Stimulated activated CD4-positive, alpha-beta T cell treated with anti-CD3 and anti-CD28 coated beads, Interleukin-1b, Interleukin-23, amount 100 ng/mL, for 24 hours (primary cell): ENCODE data around the gene RPL5.

Source experiments
- DNase-seq, 4 experiments: peaks; one replicate each; pipeline ENCODE4 v3.0.0-alpha.2; 2020; ENCODE audit warnings: low read depth in 4 of 4, low spot score in 1 of 4

The RPL5 gene

DNA sequence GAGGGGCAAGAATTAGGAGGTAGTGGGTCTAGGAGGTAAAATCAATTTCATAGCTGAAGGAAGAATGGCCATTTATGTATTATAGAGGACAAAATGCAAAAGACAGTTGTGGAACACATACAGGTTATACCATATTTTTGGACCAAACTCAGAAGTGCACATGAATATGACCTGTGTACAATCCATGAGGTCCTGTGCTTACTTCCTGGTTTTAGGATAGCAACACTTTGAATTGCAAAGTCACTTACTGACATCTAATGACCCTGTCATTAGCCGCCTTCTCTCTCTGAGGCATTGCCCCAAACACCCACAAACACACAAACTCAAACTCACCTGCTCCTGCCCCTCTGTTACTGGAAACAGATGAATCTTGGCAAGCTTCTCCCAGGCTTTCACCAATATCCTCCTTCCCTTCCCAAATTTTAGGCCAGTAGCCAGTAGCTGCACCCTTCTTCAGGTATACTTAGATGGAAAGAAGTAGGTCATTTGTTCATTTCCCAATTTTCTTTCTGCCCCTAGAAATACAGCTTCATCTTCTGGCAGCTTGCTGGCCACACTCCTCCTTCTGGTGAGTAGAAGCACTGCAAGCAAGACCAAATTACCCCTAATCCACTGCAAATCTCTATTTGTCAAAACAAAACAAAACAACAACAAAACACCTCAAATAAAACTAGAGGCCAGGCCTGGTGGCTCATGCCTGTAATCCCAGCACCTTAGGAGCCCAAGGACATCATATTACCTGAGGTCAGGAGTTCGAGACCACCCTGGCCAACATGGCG, 13.7 kb upstream of the RPL5 start:
- no peak for DNase-seq

DNA sequence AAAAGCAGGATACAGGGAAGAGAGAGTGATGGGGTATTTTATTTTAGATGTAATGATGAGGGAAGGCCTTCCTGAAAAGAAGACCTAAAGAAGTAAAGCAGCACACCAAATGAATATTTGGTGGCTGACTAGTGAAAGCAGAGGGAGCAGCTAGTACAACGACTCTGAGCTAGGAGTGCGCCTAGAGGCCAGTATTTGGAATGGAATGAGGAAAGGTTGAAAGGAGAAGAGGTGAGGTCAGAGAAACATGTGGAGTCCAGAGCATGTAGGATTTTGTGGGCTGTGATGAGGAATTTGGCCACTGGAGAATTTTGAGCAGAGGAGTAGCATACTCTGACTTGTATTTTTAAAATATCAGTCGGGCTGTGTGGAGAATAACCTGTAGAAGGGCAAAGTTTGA, 11.8 kb upstream of the RPL5 start:
- DNase-seq: no peak

- no peak for DNase-seq
Measured at GRCh38 chr1:92820551-92820950, 11.3 kb upstream of the RPL5 start.

DNA sequence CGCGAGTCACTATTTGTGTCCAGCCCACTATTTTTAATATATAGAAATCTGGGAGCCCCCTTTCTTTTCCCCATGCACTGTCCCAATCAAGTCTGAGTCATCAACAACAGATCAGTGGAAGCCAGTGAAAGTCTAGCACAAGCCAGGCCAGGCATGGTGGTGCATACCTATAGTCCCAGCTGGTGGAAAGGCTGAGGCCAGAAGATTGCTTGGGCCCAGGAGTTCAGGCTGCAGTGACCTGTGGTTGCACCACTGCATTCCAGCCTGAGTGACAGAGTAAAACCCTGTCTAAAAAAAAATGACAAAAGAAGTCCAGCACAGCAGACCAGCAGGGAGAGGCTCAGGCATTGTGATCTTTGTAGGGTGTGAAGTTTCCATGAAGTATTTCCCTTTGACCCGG, 9.0 kb upstream of the RPL5 start:
- no peak for DNase-seq

DNA sequence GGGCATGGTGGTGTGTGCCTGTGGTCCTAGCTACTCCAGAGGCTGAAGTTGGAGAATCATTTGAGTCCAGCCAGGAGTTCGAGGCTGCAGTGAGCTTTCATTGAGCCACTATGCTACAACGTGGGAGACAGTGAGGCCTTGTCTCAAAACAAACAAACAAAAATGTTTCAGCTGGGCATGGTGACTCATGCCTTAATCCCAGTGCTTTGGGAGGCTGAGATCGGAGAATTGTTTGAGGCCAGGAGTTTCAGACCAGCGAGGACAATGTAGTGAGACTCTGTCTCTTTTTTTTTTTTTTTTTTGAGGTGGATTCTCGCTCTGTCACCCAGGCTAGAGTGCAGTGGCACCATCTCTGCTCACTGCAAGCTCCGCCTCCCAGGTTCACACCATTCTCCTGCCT, 5.0 kb upstream of the RPL5 start:
- no peak for DNase-seq

- DNase-seq: no peak
Measured at GRCh38 chr1:92831368-92831761, 475 bp upstream of the RPL5 start.

DNA sequence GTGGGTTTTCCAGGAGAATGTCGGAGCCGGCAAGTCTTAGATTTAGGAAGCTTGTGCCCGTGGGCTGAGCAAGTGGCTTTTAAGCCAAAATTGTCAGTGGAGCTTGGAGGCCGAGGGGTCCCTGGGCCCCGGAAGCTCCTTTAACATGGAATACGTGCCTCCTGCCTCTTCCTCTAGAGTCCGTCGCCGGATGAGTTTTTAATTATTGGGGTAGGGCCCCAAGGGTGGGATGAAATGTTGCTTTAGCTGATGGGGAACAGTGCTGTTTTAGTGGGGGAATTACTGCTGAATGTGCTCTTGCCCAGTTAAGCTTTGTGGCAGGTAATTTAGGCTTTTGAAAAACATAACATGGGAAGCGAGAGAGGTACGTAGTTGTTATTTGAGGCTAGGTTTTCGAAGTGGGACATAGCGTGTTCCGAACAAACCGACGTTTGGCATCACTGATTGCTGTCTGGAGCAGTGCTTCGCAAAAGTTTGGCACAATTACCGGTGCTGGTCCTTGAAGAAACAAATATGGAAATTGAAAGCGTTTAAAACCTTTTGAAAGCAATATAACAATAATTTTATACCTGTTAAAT, 786 bp downstream of the RPL5 start:
- DNase-seq: no peak

DNA sequence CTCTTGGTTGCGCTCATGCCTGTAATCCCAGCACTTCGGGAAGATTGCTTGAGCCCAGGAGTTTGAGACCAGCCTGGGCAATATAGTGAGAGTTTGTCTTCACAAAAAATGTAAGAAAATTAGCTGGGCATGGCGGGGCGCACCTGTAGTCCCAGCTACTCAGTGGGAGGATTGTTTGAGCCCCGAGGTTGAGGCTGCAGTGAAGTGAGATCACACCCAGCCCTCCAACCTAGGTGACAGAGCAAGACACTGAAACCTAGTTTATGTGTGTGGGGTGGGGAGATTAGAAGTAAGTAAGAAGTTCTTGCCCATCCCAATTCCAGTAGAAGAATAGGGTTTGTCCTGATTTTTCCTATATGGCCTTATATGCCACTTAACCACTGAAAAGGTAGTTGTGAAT, 2.0 kb downstream of the RPL5 start:
- DNase-seq: no peak

- DNase-seq: no peak
Measured at GRCh38 chr1:92834617-92835016, 2.8 kb downstream of the RPL5 start.

- DNase-seq: no peak
Measured at GRCh38 chr1:92837062-92837461, 5.2 kb downstream of the RPL5 start.

GRCh38 chr1:92838519-92838918, 6.7 kb downstream of the RPL5 start:
- no peak for DNase-seq

GRCh38 chr1:92839442-92839841, 7.6 kb downstream of the RPL5 start:
- DNase-seq: no peak

- DNase-seq: no peak
Measured at GRCh38 chr1:92840600-92840999, 8.8 kb downstream of the RPL5 start.

GRCh38 chr1:92842082-92843045, 10.5 kb downstream of the RPL5 start:
- DNase-seq: no peak

- no peak for DNase-seq
Measured at GRCh38 chr1:92843046-92843423, 11.2 kb downstream of the RPL5 start.

DNA sequence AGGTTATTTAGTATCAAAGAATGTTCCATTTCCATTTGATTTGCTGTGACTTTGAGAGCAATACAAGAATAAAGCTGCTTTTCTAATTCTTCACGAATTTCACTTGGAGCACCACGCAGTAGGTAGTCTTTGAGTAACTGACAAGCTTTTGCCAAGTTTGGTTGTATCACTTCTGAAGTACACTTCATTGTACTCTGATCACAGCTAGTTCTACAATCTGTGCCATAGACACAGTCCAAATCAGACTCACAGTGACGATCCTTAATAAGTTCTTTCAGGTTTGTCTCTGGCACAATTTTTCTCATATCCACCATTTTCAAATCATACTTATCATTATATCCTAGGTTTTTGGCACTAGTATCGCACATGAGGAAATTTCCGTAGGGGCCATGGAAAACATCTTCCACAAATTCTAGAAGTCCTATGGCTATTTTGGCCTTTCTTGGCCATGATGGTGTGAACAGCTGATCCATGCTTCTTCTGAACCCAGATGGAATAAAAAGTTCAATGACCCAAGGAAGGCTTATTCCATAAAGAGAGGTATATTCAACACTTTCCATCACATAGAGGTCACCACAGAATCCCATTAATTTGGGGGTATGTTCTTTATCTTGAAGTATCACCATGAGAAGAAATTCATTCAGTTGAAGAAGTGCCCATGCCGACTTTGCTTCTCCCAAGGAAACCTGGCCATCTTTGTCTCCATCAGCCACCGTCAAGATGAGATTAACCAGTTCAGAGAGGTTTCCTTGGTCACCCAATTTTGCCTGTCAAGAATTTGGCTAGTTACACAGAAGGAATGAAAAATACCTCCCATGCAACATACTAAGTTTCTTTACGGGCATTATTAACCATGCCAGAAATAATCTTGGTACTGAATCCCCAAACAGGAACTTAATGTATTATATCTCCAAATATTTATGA, 11.9 kb downstream of the RPL5 start:
- DNase-seq: no peak

DNA sequence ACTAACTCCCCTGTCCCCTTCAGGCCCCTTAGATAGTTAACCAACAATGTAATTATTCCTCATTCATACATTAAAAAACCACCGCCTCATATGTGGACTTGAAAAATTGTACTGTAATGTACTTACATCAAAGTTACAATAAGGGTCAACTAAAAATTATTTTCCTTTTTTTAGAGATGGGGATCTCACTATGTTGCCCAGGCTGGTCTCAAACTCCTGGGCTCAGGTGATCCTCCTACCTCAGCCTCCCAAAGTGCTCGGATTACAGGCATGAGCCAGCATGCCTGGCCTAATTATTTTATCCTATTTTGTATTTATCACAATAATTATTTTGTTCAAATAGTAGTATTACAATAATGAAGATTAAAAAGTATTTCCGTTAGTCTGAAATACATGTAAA, 12.6 kb downstream of the RPL5 start:
- no peak for DNase-seq

DNA sequence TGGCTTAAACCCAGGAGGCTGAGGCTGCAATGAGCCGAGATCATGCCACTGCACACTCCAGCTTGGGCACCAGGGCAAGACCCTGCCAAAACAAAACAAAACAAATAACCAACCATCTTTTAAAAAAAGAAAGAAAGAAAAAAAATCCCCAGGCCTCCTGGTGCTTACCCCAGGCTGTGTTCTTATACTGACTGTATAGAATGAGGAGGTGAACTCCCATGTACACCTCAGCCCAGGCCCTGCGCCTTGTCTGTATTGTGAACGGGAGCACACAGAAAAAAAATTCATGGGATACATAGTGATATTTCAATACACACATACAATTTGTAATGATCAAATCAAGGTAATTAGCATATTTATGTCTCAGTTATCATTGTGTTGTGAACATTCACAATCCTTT, 14.1 kb downstream of the RPL5 start:
- DNase-seq: no peak

DNA sequence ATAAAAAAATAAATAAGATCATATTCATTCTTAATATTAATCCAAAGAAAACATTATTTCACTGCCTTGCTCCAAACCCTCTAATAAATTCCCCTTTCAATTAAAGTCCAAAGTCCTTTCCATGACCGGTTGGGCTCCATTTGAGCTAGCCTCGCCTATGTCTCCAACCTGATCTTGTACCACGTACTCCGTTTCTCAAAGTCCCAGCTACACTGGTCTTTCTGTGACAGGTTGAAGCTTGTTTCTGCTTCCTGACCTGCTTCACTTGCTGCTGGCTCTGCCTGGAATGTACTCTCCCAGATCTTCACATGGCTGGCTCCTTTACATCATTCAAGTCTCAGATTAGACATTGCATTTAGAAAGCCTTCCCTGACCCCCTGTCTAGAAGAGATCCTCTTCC, 16.4 kb downstream of the RPL5 start:
- no peak for DNase-seq

DNA sequence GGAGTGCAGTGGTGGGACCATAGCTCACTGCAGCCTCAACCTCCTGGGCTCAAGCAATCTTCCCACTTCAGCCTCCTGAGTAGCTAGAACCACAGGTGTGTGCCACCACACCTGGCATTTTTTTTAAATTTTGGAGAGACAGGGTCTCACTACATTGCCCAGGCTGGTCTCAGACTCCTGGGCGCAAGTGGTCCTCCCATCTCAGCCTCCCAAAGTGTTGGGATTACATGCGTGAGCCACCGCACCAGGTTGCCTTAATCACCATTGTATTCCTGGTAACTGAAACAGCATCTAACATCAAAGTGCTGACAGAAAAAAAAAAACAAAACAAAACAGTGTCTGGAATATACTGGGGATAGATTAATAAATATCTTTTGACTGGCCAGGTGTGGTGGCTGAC, 18.2 kb downstream of the RPL5 start:
- DNase-seq: no peak

DNA sequence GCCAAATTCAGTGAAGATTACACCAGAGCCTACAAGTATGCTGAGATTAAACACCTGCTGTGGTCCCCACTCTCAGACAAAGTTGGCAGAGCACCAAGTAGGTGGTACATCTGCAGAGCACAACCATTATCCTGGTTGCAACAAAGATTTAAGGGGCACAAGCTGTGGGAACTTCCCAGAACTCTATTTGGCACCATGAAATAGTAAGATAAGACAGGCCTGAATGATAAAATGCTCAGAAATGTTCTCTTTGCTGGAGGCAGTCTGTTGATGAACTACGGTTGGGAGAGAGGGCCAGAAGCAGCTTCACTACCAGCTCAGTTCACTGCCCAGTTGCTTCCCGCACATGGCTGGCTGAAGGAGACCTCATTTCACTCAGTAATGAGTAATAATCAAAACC, 19.9 kb downstream of the RPL5 start:
- no peak for DNase-seq
